ENCODE data around the gene TIFAB. TPM values are rescaled to one million over a fixed set of nuclear protein-coding genes. Genes with fewer than 3 reads are reported as not detected.
"Not testable (repeated sequence)": the region's sequence is repeated elsewhere in the genome, so short reads cannot be mapped to it uniquely, and the experiment has no call there.

Gene TIFAB, protein sequence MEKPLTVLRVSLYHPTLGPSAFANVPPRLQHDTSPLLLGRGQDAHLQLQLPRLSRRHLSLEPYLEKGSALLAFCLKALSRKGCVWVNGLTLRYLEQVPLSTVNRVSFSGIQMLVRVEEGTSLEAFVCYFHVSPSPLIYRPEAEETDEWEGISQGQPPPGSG
- not detected in 2 replicates for polyA plus RNA-seq (2014; cell fraction: cytosol; rRNA removed)
- polyA plus RNA-seq (2014; cell fraction: nucleus; rRNA removed), result not detected in 2 replicates

DNA sequence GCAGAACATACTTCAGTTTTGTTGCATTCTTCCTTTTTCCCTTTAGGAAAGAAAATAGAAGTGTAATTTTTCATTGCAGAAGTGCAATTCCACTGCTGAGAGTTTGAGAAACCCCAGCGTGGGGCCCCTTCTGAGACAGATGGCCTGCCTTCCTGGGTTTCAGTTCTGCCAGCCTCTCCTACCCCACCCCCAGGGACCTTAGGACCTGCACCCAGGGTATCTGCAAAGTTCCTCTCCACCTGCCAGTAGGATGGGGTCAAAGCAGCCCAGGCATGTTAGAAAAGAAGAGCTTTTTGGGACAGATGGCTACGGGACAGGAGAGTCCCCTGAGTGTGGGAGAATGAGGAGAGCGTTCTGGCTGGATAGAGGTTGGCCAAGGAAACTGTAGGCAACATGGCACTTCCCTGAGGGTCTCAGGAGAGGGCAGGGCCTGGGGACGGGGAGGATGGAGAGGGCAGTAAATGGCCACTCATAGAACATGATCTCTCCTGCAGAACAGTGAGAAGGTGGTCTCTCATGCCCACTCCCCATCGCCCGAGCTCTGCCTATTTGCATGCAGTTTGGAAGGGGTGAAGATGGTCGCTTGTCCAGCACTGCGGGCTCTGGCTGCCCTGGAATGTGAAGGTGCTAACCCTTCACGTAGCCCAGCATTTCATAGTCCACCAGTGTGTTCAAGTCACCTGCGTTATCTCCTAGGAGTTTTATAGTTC, at the start of gene TIFAB:
Gene TIFAB (minus strand): TSS at position 31 of the 710 bp plus-strand sequence. CDS start 2,412 bp downstream, outside the sequence.
- no peak for DNase-seq (ENCODE audit: low spot score)

DNA sequence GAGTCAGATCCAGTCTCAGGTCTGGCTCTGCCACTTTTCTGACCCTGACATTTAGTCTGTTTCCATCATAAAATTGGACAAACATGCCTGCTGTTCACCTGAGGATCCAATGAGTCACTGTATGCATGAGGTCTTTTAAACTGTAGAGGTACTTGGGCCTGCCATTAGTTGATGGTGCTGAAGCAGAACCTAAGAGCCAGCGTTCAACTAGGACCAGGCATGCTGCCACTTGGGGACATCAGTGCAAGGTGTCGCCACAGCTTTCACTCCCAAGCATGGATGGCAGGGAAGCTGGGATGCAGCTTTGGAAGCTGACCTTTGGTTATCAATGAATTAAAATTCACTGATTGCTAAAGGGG, 46.5 kb upstream of the TIFAB start:
- no peak for DNase-seq (ENCODE audit: low spot score)

GRCh38 chr5:135497971-135498636, 46.0 kb upstream of the TIFAB start:
- no peak for DNase-seq (ENCODE audit: low spot score)

DNA sequence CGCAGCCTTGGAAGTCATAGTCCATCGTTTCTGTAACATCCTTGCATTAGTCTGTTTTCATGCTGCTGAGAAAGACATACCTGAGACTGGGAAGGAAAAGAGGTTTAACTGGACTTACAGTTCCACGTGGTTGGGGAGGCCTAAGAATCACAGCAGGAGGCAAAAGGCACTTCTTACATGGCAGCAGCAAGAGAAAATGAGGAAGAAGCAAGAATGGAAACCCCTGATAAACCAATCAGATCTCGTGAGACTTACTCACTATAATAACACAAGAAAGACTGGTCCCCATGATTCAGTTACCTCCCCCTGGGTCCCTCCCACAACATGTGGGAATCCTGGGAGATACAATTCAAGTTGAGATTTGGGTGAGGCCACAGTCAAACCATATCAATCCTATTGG, 43.4 kb upstream of the TIFAB start:
- not testable (repeated sequence) for DNase-seq (ENCODE audit: low spot score)

DNA sequence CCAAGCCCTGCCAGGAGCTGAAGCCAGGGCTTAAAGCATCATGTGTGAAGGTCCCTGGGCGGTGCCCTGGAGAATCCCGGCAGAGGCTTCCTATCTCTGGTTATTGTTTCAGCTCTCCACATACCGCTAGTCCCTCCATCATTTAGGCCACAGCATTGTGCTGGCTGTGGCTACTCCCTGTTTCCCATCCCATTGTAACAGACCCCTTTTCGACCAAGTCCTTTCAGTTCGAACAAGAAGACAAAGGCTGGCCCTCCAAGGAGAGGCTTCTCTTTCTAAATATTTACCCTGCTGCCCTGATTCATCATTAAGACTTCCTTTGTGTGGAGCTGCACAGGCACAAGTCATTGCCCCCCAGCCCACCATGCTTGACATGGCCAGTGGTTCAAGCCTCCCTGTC, 42.0 kb upstream of the TIFAB start:
- no peak for DNase-seq (ENCODE audit: low spot score)

- DNase-seq (ENCODE audit: low spot score), result no peak
Observed at GRCh38 chr5:135493406-135494180, 41.4 kb upstream of the TIFAB start.

DNA sequence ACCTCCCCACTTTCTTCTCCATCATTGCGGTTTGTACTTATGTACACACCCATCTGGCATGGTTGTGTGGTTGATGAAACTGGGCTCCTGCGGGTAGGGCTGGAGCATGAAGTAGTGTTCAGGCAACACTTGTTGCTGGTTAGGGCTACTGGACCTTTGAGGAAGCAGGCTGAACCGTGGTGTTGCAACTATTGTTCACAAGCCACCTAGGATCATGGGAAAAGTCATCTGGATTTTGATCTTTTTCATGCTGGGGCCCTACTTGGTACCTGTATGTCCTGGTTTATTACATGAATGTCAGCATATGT, 40.1 kb upstream of the TIFAB start:
- DNase-seq (ENCODE audit: low spot score), result no peak

- peak; percentile 82 for DNase-seq (ENCODE audit: low spot score)
Observed at GRCh38 chr5:135491552-135492318, 39.6 kb upstream of the TIFAB start.

DNA sequence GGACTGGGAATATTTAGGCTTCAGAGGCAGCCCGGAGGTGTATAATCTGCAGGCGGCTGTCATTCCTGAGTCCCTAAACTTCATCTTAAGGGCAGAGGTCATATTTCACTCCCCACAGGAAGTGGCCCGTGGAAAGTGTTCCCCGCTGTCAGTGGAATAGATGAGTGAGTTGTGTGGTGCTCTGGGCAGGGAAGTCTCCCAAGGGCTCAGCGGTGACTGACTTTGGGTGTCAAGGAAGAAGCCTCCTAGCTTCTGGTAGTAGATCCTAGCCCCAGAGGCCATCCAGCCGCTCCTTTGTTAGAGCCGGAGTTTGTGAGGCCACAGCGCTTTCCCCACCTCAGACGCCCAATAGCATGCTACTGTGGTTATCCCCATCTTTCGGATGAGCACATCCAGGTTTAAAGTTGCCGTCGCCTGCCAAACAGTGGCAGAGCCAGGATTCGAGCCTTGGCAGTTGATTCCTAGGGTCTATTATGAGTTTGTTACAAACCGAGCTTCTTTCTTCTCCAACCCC, 38.9 kb upstream of the TIFAB start:
- DNase-seq (ENCODE audit: low spot score), result no peak

DNA sequence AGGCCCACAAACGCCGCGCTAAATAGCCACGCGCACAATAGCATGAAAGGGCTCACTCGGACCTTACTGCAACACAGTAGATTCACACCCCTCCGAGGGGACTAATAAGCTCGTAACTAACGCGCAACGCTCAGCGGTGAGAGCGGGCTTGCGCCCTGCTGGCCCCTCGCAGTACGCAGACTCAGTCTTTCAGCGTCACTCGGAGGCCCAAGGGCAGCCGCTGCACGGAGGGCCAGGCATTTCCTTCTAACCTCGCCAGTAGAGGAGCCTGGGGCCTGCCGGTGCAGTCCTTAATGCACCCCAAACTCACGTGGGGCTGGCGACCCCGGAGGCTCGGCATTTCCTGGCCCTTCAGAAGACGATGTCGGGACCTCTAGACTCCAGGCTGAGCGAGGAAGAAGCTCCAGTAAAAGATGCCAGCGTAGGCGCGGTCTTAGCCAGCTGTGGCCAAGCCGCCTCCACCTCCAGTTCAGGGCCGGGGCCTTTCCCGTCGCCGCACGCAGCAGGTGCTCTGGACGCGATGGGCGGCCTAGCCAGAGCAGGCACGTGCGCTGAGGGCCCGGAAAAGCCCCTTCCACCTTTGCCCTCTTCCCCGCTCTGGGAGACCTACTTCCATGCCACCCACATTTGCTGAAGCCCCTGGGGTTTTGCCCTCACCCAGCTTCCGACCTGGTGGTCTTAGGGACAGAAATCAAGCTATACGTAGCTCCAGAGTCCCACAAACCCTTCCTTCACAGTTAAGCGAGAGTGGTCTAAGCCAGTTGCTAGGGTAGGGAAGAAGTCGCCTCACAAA, 38.3 kb upstream of the TIFAB start:
- DNase-seq (ENCODE audit: low spot score), result no peak

DNA sequence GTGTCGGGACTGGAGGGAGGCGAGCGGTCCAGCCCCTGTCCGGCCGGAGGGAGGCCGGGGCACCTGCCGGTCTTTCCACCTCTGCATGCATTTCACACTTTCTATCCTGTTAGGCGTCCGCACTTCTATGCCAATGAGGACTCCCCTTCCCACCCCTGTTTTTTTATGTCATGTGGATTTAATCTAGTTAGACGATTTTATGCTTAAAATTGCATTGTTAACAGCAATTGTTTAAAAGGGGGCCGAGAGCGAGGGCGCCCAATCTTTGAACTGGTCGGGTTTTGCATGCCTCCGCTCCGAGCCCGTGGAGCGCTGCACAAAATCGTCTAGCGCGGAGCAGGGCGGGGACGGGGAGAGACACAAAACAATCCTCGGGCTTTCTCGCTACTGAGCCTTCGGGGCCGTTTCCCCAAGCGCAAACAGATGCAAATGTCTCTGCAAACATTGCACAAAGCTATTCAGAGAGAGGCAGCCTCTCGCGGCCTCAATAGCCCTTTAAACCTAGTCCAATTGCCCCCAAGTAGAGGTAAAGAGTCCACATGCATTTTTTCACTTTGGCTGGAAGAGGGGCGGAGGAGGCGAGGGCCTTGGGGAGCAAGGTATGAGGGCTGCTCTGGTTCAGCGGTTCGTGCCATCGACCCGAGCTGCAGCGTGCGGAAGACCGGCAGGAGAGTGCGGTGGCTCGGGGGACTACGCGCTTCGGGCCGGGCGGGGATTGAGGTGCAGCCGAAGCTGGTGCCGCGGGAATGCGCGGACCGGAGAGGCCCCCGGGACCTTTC, 37.5 kb upstream of the TIFAB start:
- no peak for DNase-seq (ENCODE audit: low spot score)

- peak; percentile 95 for DNase-seq (ENCODE audit: low spot score)
Observed at GRCh38 chr5:135488727-135489465, 36.7 kb upstream of the TIFAB start.

- peak; percentile 45 for DNase-seq (ENCODE audit: low spot score)
Observed at GRCh38 chr5:135487839-135488514, 35.8 kb upstream of the TIFAB start.

- DNase-seq (ENCODE audit: low spot score), result no peak
Observed at GRCh38 chr5:135487037-135487395, 34.9 kb upstream of the TIFAB start.

DNA sequence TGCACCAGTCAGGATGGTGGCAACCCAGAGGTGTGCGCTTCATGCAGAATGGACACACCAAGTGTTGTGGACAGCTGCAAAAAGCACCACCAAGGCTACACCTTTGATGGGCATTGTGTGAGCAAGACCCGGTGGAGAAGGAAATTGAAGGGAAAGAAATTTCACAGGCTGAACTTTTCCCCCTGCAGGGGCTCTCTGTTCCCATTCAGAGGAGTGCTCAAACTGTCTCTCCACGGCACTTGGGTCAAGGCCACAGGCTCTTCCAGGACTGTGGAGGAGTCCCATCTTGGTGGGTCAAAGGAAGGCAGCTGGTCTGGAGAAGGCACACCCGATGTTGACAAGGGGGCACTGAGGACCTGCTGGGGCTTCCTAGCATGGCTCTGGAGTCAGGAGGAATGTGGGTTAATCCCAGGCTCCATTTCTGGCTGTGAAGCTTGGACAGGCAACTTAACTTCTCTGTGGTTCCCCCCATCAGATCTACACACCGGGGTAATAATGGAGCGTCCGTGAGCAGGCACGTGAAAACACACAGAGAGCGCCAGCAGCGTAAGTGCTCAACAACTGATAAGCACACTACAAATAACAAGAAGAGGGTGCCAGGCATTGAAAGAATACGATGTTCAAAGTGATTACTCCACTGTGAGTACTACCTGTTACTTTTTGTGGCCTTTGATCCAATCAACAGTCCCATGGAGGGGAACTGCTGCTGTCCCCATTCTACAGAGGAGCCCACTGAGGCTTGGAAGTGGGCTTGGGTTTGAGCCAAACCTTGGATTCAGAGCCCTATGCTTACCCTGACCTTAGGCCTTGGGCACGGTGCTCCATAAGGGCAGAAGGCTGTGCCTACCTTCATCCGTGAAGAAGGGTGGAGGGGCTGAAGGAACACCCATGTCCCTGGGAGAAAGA, 34.2 kb upstream of the TIFAB start:
- DNase-seq (ENCODE audit: low spot score), result no peak

DNA sequence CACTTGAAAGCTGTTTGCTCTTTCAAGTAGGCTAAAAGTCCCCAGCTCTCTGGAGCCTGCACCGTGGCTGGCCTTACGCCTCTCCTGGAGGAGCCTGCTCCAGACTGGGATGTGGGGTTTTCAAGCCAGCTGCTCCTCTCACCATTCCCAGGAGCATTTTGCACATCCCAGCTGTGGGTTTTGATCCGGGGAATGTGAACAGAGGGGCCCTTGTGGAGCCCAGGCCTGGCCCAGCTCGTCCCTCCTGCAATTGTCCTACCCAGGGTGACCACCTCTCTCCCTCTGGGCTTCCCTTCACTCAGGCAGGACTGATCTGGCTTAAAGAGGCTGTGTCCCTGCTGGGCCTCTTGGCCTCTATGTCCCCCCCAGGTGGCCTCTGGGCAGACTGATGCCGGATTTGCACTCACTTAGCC, 32.5 kb upstream of the TIFAB start:
- no peak for DNase-seq (ENCODE audit: low spot score)

- DNase-seq (ENCODE audit: low spot score), result no peak
Observed at GRCh38 chr5:135483254-135483653, 31.1 kb upstream of the TIFAB start.

All from SK-N-DZ (cell line).